ENCODE data around the gene OR4F16. TPM values are rescaled to one million over a fixed set of nuclear protein-coding genes. Genes with fewer than 3 reads are reported as not detected.

Gene OR4F16
- total RNA-seq: not detected in 2 replicates

GRCh38 chr1:686554-686953 is at the start of gene OR4F16:
Gene OR4F16 (minus strand): TSS chr1:686654. CDS start chr1:686654, 0 bp downstream.

Other genes with a start within 250 kb of the OR4F16 start
- not detected in 2 replicates for gene OR4F29, start 235.0 kb downstream of the OR4F16 start, total RNA-seq
- gene SAMD11, start 237.3 kb upstream of the OR4F16 start, total RNA-seq: 1.8 and 2.5 TPM in 2 replicates